K562 (cell line): ENCODE results near the gene ASCC2. TPM values are rescaled to one million over a fixed set of nuclear protein-coding genes. Genes with fewer than 3 reads are reported as not detected.

Experiments used
- ATAC-seq: fragments of 200-7000 bp; cut with Tn5 transposase; 3 replicates; pipeline ENCODE4 v1.9.1; 2020; ENCODE audit warnings: moderate library complexity
- BruUV-seq: library from RNA; stranded (reverse); fragments of 400-500 nt; replicated peaks from 2 replicates; lab custom pipeline; 2021; lab: Mats Ljungman, UMichigan
- CTCF ChIA-PET: fragments of 300-600 bp; formaldehyde crosslinking; extraction: SDS; loops from one replicate; lab custom pipeline; 2021; ENCODE audit warnings: low intra/inter-chr PET ratio; lab: Yijun Ruan, JAX
- POLR2A ChIA-PET: fragments of 300-600, 350-650 bp; sonication (Branson Sonifier 250); formaldehyde crosslinking; extraction: SDS; loops from one replicate; lab custom pipeline; 2021; ENCODE audit warnings: antibody characterized with exemption, inconsistent platforms; lab: Yijun Ruan, JAX
- DNase-seq, 4 experiments: peaks; one replicate each; pipeline versions ENCODE4 v3.0.0 to v3.0.0-alpha.2; 2011 to 2018; ENCODE audit warnings: low spot score in 3 of 4, mixed read lengths in 3 of 4; ENCODE audit errors: extremely low read depth in 1 of 4
- FAIRE-seq: peaks from 2 replicates; lab custom pipeline; 2011; peaks lifted over from hg19 to GRCh38; lab: Jason Lieb, UNC
- H2AFZ ChIP-seq: 2 replicates; pipeline ENCODE4 v1.6.0; 2011; ENCODE audit warnings: low read depth, low read length, control low read depth, inconsistent platforms
- H3K27ac ChIP-seq: fragments of 200-600 bp; 3 replicates; pipeline ENCODE4 v1.8.0; 2011; ENCODE audit warnings: low read depth, mild to moderate bottlenecking, control low read depth, inconsistent platforms, low read length, moderate library complexity, mixed read lengths; ENCODE audit errors: extremely low read depth
- H3K27me3 ChIP-seq, 2 experiments: fragments of 300-600 bp in 1 of 2; 2 replicates in 1 of 2; 3 replicates in 1 of 2; pipeline versions ENCODE4 v1.6.0 to v1.8.0; 2011; ENCODE audit warnings: inconsistent platforms in 2 of 2, low read length in 2 of 2, mild to moderate bottlenecking in 1 of 2, mixed read lengths in 1 of 2, moderate library complexity in 1 of 2; ENCODE audit not compliant: control insufficient read depth in 2 of 2, insufficient read depth in 2 of 2
- H3K36me3 ChIP-seq: fragments of 300-600 bp; 3 replicates; pipeline ENCODE4 v1.8.0; 2011; ENCODE audit warnings: mild to moderate bottlenecking, low read length, inconsistent platforms; ENCODE audit not compliant: control insufficient read depth, insufficient read depth
- H3K4me1 ChIP-seq, 2 experiments: fragments of 200-600 bp in 1 of 2; replicated peaks in 1 of 2; 2 replicates in 1 of 2; 3 replicates in 1 of 2; pipeline versions ENCODE4 v1.5.1 to v1.8.0; 2011; ENCODE audit warnings: inconsistent platforms in 2 of 2, low read length in 2 of 2, mild to moderate bottlenecking in 1 of 2, mixed read lengths in 1 of 2, moderate library complexity in 1 of 2; ENCODE audit not compliant: control insufficient read depth in 2 of 2, insufficient read depth in 2 of 2
- H3K4me2 ChIP-seq: 2 replicates; pipeline ENCODE4 v1.6.1; 2011; ENCODE audit warnings: low read length, control low read depth, inconsistent platforms, mixed read lengths; ENCODE audit not compliant: insufficient read depth
- H3K4me3 ChIP-seq: fragments of 200-600 bp; sonication (generic), shearing (Covaris generic); 2 replicates; pipeline ENCODE4 v1.5.1; 2016; ENCODE audit warnings: control low read depth, inconsistent platforms
- H3K79me2 ChIP-seq: fragments of 200-600 bp; 3 replicates; pipeline ENCODE4 v1.8.0; 2011; ENCODE audit warnings: low read length, inconsistent platforms; ENCODE audit not compliant: control insufficient read depth, insufficient read depth
- H3K9ac ChIP-seq, 2 experiments: 2 replicates each; pipeline versions ENCODE4 v1.6.0 to v1.6.1; 2011; ENCODE audit warnings: low read depth in 2 of 2, low read length in 2 of 2, control low read depth in 1 of 2, inconsistent platforms in 1 of 2, mild to moderate bottlenecking in 1 of 2, mixed read lengths in 1 of 2; ENCODE audit not compliant: insufficient read depth in 1 of 2
- H3K9me1 ChIP-seq: one replicate; pipeline ENCODE4 v1.6.0; 2011; ENCODE audit warnings: inconsistent platforms, mild to moderate bottlenecking, low read length, moderate library complexity; ENCODE audit not compliant: control insufficient read depth, insufficient read depth
- H3K9me3 ChIP-seq: replicated peaks from 2 replicates; pipeline ENCODE4 v1.5.1; 2011; ENCODE audit warnings: low read depth, low read length, inconsistent platforms; ENCODE audit not compliant: control insufficient read depth, insufficient read depth
- H4K20me1 ChIP-seq: replicated peaks from 2 replicates; pipeline ENCODE4 v1.6.1; 2011; ENCODE audit warnings: low read length, inconsistent platforms, mixed read lengths; ENCODE audit not compliant: control insufficient read depth, insufficient read depth
- CBX2 ChIP-seq: fragments of 200-600 bp; sonication (generic); IDR thresholded peaks from one replicate; pipeline ENCODE4 v1.6.1; 2012; ENCODE audit warnings: mild to moderate bottlenecking, low read length, inconsistent platforms; ENCODE audit not compliant: insufficient read depth, poor library complexity, severe bottlenecking
- CHD4 ChIP-seq: fragments of 200-600 bp; sonication (generic); IDR thresholded peaks from 3 replicates; pipeline ENCODE4 v1.6.1; 2012; ENCODE audit warnings: low read depth, mild to moderate bottlenecking, mixed read lengths, low read length, inconsistent platforms; ENCODE audit not compliant: insufficient read depth, insufficient replicate concordance, poor library complexity, severe bottlenecking
- GABPA ChIP-seq: fragments of 200-800 bp; sonication (Bioruptor generic); conservative IDR thresholded peaks from 2 replicates; pipeline ENCODE4 v1.6.1; 2016; ENCODE audit warnings: low read depth, missing genetic modification characterization, missing compliant biosample characterization
- KLF16 ChIP-seq: IDR thresholded peaks from 2 replicates; pipeline ENCODE4 v1.6.1; 2016; ENCODE audit warnings: antibody characterized with exemption
- MYC ChIP-seq, 2 experiments: fragments of 250-450 bp in 1 of 2; sonication (Bioruptor Pico) in 1 of 2; IDR thresholded peaks; 2 replicates each; pipeline versions ENCODE4 v1.5.1 to v1.6.1; 2012 to 2021; ENCODE audit warnings: low read depth in 2 of 2, borderline replicate concordance in 1 of 2, improper control_type of control experiment in 1 of 2, low read length in 1 of 2, mild to moderate bottlenecking in 1 of 2, moderate library complexity in 1 of 2
- NFE2 ChIP-seq: IDR thresholded peaks from 2 replicates; pipeline ENCODE4 v1.6.1; 2014; ENCODE audit warnings: antibody characterized with exemption, low read depth
- POLR2AphosphoS5 ChIP-seq: IDR thresholded peaks from 2 replicates; pipeline ENCODE4 v1.6.1; 2011; ENCODE audit warnings: mild to moderate bottlenecking, low read depth, low read length, moderate library complexity; ENCODE audit not compliant: control insufficient read depth, insufficient read depth
- POLR2G ChIP-seq: fragments of 200-400 bp; formaldehyde crosslinking; IDR thresholded peaks from 2 replicates; pipeline ENCODE4 v1.6.1; 2017; ENCODE audit warnings: low read depth, mild to moderate bottlenecking, antibody characterized with exemption, low read length, moderate library complexity
- RAD21 ChIP-seq, 2 experiments: fragments of 250-450 bp in 1 of 2; fragments of 450-650 bp in 1 of 2; sonication (Bioruptor Pico) in 1 of 2; formaldehyde crosslinking in 1 of 2; IDR thresholded peaks in 1 of 2; conservative IDR thresholded peaks in 1 of 2; 2 replicates each; pipeline versions ENCODE4 v1.4.0 to v1.8.0; 2020 to 2022; ENCODE audit warnings: mild to moderate bottlenecking in 2 of 2, moderate library complexity in 1 of 2
- SAFB ChIP-seq: fragments of 200-400 bp; formaldehyde crosslinking; IDR thresholded peaks from 2 replicates; pipeline ENCODE4 v1.6.1; 2017; ENCODE audit warnings: low read depth, low read length, borderline replicate concordance
- WGBS: fragments of 100-300 bp; shearing (Covaris generic); methylation state at CpG from one replicate; pipeline ENCODE4 v1.1.6; 2016; ENCODE audit warnings: low coverage, mixed read lengths; ENCODE audit not compliant: insufficient coverage; ENCODE audit errors: missing lambda C conversion rate; 5-methylcytosine and 5-hydroxymethylcytosine counted together
- in situ Hi-C: fragments of 300-500 bp; cut with MboI; formaldehyde crosslinking; loops from 4 replicates; pipeline ENCODE4 v1.15.0; 2018; ENCODE audit warnings: inconsistent platforms, mixed read lengths
- intact Hi-C: fragments of 100-400 bp; cut with micrococcal nuclease; formaldehyde crosslinking; loops from 2 replicates; pipeline ENCODE4 v1.14.2; 2022
- polyA plus RNA-seq, 8 experiments: library from polyadenylated mRNA; depleted of rRNA in 4 of 8; stranded (reverse) in 5 of 8; unstranded in 3 of 8; fragments of >200 nt; fragmentation: Nextera tagmentation in 2 of 8; fragmentation: Illumina TruSeq in 1 of 8; extraction: Ambion mirVana in 2 of 8; extraction: Trizol in 1 of 8; gene quantifications; 2 replicates each; pipeline versions ENCODE4 v1.2.1 to v1.2.3, GENCODE V29; 2011 to 2014; ENCODE audit warnings: inconsistent platforms in 1 of 8, missing spikeins in 1 of 8
- total RNA-seq, 7 experiments: library from RNA; depleted of rRNA in 6 of 7; stranded (reverse); fragments of >200 nt in 6 of 7; fragmentation: Illumina TruSeq in 2 of 7; extraction: Trizol in 2 of 7; gene quantifications; 2 replicates each; pipeline versions ENCODE4 v1.2.1 to v1.2.3, GENCODE V29; 2011 to 2021; ENCODE audit warnings: low replicate concordance in 1 of 7
- TF ChIP-seq, protein P1 (sequence below): IDR thresholded peaks from 2 replicates; pipeline ENCODE4 v1.6.1; 2011; ENCODE audit warnings: borderline replicate concordance, low read depth, mild to moderate bottlenecking, moderate library complexity, low read length; ENCODE audit not compliant: insufficient read depth, poor library complexity, severe bottlenecking
- TF ChIP-seq, protein P2 (sequence below): fragments of 450-650 bp; IDR thresholded peaks from 2 replicates; pipeline ENCODE4 v1.6.1; 2016; ENCODE audit warnings: low read depth, mild to moderate bottlenecking, moderate library complexity
- TF ChIP-seq, protein P3 (sequence below): sonication (generic); formaldehyde crosslinking; IDR thresholded peaks from 2 replicates; pipeline ENCODE4 v1.8.1; 2023; ENCODE audit warnings: mild to moderate bottlenecking, missing genetic modification reagents
- TF ChIP-seq, protein P4 (sequence below): fragments of 450-650 bp; IDR thresholded peaks from 2 replicates; pipeline ENCODE4 v1.6.1; 2016; ENCODE audit warnings: antibody characterized with exemption

ASCC2 gene
- total and polyA plus RNA-seq, 9 of the 15 experiments (the other 6 are each of a cell fraction or from before 2014, with no cell fraction given), result 4.0 to 46.7 (median 26.8) TPM

DNA sequence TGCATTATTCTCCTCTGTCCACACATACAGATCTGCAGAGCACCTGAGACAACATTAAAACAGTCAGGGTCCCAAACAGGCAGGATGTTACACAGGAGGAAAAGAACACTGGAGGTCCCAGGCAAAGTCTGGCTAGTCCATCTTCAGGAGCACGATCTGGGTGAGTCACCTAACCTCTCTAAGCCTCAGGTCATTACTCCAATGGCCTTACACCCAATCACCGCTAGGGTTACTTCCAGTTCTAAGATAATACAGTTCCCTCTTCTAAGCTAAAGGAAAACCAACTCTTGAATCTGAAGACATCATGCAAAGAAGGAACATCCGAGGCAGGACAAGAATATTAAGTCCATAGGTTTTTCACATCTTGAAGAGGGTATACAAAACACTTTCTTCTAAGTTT lies 24.5 kb downstream of the ASCC2 start:
- FAIRE-seq, result peak; percentile 90
- peak; percentile 94 for ATAC-seq
- H3K27me3 ChIP-seq, result no peaks in the 10 kb centered on the region
- no peaks in the 10 kb centered on the region; the same call in 1 of the 2 replicates for H4K20me1 ChIP-seq
- in situ Hi-C loops (loop anchor here (10.0 kb wide), 1 partner anchor 191 kb away; no protein-coding TSS in a partner anchor), intact Hi-C loops (no loop called here)
- H3K36me3 ChIP-seq, result peaks cover 72% of the 10 kb centered on the region; the same call in 2 of the 3 replicates
- no peaks in the 10 kb centered on the region for H3K4me1 ChIP-seq
- BruUV-seq, result no TSS peak
- H3K9me3 ChIP-seq, result no peaks in the 10 kb centered on the region
- peaks cover 4% of the 10 kb centered on the region for H3K9me1 ChIP-seq
- no peak overlapping the region for H2AFZ ChIP-seq
- 12% methylated on average over 3 of the region's 3 CpGs for whole genome bisulfite sequencing
- no peak overlapping the region for H3K4me3 ChIP-seq
- H3K9ac ChIP-seq, result no peak overlapping the region
- no peak overlapping the region for H3K4me2 ChIP-seq
- POLR2A ChIA-PET, result interaction anchor here (0.6 to 0.8 kb wide), 2 partner anchors 29 to 204 kb away, joined by 3 read pairs; no protein-coding TSS in a partner anchor
- CTCF ChIA-PET, result no interaction called here
- peak; percentile 59 to 68 (median 63) for DNase-seq
- H3K27ac ChIP-seq, result no peak overlapping the region
- no peaks in the 10 kb centered on the region for H3K79me2 ChIP-seq
- TF ChIP-seq SAFB (no peak), POLR2G (no peak), KLF16 (no peak), CBX2 (no peak), RAD21 (CRISPR knock-in tag; conservative IDR thresholded peaks at IDR 0.05 in 1 of 2, IDR thresholded peaks at IDR 0.05 in 1 of 2) (peak in 1 of 2 experiments; percentile 26; a peak in 2 of 4 replicates), MYC (IDR thresholded peaks at IDR 0.05; ENCODE audit: low read depth, low read length) (no peak), MYC (CRISPR knock-in tag; IDR thresholded peaks at IDR 0.05; ENCODE audit: borderline replicate concordance, low read depth) (no peak), POLR2AphosphoS5 (no peak), NFE2 (no peak), CHD4 (no peak), GABPA (tag) (no peak)
- TF ChIP-seq, protein P1, sequence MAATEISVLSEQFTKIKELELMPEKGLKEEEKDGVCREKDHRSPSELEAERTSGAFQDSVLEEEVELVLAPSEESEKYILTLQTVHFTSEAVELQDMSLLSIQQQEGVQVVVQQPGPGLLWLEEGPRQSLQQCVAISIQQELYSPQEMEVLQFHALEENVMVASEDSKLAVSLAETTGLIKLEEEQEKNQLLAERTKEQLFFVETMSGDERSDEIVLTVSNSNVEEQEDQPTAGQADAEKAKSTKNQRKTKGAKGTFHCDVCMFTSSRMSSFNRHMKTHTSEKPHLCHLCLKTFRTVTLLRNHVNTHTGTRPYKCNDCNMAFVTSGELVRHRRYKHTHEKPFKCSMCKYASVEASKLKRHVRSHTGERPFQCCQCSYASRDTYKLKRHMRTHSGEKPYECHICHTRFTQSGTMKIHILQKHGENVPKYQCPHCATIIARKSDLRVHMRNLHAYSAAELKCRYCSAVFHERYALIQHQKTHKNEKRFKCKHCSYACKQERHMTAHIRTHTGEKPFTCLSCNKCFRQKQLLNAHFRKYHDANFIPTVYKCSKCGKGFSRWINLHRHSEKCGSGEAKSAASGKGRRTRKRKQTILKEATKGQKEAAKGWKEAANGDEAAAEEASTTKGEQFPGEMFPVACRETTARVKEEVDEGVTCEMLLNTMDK, result no peak
- TF ChIP-seq, protein P2, sequence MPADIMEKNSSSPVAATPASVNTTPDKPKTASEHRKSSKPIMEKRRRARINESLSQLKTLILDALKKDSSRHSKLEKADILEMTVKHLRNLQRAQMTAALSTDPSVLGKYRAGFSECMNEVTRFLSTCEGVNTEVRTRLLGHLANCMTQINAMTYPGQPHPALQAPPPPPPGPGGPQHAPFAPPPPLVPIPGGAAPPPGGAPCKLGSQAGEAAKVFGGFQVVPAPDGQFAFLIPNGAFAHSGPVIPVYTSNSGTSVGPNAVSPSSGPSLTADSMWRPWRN, result no peak
- TF ChIP-seq, protein P3, sequence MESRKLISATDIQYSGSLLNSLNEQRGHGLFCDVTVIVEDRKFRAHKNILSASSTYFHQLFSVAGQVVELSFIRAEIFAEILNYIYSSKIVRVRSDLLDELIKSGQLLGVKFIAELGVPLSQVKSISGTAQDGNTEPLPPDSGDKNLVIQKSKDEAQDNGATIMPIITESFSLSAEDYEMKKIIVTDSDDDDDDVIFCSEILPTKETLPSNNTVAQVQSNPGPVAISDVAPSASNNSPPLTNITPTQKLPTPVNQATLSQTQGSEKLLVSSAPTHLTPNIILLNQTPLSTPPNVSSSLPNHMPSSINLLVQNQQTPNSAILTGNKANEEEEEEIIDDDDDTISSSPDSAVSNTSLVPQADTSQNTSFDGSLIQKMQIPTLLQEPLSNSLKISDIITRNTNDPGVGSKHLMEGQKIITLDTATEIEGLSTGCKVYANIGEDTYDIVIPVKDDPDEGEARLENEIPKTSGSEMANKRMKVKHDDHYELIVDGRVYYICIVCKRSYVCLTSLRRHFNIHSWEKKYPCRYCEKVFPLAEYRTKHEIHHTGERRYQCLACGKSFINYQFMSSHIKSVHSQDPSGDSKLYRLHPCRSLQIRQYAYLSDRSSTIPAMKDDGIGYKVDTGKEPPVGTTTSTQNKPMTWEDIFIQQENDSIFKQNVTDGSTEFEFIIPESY (CRISPR knock-in tag), result no peak
- TF ChIP-seq, protein P4, sequence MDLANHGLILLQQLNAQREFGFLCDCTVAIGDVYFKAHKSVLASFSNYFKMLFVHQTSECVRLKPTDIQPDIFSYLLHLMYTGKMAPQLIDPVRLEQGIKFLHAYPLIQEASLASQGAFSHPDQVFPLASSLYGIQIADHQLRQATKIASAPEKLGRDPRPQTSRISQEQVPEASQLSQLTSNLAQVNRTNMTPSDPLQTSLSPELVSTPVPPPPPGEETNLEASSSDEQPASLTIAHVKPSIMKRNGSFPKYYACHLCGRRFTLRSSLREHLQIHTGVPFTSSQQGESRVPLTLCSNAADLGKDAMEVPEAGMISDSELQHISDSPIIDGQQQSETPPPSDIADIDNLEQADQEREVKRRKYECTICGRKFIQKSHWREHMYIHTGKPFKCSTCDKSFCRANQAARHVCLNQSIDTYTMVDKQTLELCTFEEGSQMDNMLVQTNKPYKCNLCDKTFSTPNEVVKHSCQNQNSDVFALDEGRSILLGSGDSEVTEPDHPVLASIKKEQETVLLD, result no peak
